Stimulated activated CD4-positive, alpha-beta T cell treated with anti-CD3 and anti-CD28 coated beads, Interleukin-4, amount 100 ng/mL, for 24 hours (primary cell): Measurements from ENCODE around the gene TMEM225.
"Not testable (repeated sequence)": the region's sequence is repeated elsewhere in the genome, so short reads cannot be mapped to it uniquely, and the experiment has no call there.

Experiments
- DNase-seq: peaks from one replicate; pipeline ENCODE4 v3.0.0-alpha.2; 2020

TMEM225 gene

GRCh38 chr11:123885570-123885969 is at the start of gene TMEM225:
TSS of gene TMEM225 (minus strand) at chr11:123885670. CDS start at chr11:123885425, 245 bp downstream.
- no peak for DNase-seq

- DNase-seq: no peak
Observed at GRCh38 chr11:123924027-123924426, 38.6 kb upstream of the TMEM225 start.

GRCh38 chr11:123920943-123921342 is 35.5 kb upstream of the TMEM225 start:
- DNase-seq: no peak

GRCh38 chr11:123905826-123906225 is 20.4 kb upstream of the TMEM225 start:
- no peak for DNase-seq

GRCh38 chr11:123904932-123905331 is 19.5 kb upstream of the TMEM225 start:
- no peak for DNase-seq

GRCh38 chr11:123903932-123904331 is 18.5 kb upstream of the TMEM225 start:
- DNase-seq: no peak

GRCh38 chr11:123901867-123902266 is 16.4 kb upstream of the TMEM225 start, which contains the start of gene OR8D4:
TSS of gene OR8D4 (plus strand) at chr11:123902167. CDS start at chr11:123906432, 4,265 bp downstream.
- no peak for DNase-seq

GRCh38 chr11:123899792-123900191 is 14.3 kb upstream of the TMEM225 start:
- no peak for DNase-seq

- DNase-seq: no peak
Observed at GRCh38 chr11:123892031-123892430, 6.6 kb upstream of the TMEM225 start.

- DNase-seq: no peak
Observed at GRCh38 chr11:123880912-123881311, 4.6 kb downstream of the TMEM225 start.

GRCh38 chr11:123867795-123868194 is 17.7 kb downstream of the TMEM225 start:
- DNase-seq: not testable (repeated sequence)

- not testable (repeated sequence) for DNase-seq
Observed at GRCh38 chr11:123865293-123865692, 20.2 kb downstream of the TMEM225 start.

GRCh38 chr11:123859731-123860130 is 25.7 kb downstream of the TMEM225 start:
- no peak for DNase-seq

- DNase-seq: no peak
Observed at GRCh38 chr11:123856444-123856843, 29.0 kb downstream of the TMEM225 start.

- no peak for DNase-seq
Observed at GRCh38 chr11:123853038-123853437, 32.4 kb downstream of the TMEM225 start.

GRCh38 chr11:123852321-123852720 is 33.1 kb downstream of the TMEM225 start:
- DNase-seq: no peak

GRCh38 chr11:123851110-123851509 is 34.4 kb downstream of the TMEM225 start:
- no peak for DNase-seq

- no peak for DNase-seq
Observed at GRCh38 chr11:123841174-123841573, 44.3 kb downstream of the TMEM225 start.

- no peak for DNase-seq
Observed at GRCh38 chr11:123839131-123839530, 46.3 kb downstream of the TMEM225 start.

GRCh38 chr11:123838659-123839058 is 46.8 kb downstream of the TMEM225 start:
- no peak for DNase-seq

- DNase-seq: no peak
Observed at GRCh38 chr11:123838199-123838598, 47.3 kb downstream of the TMEM225 start.

- no peak for DNase-seq
Observed at GRCh38 chr11:123833095-123833494, 52.4 kb downstream of the TMEM225 start.
